GM21737 (cell line): Measurements from ENCODE around the gene HDAC11.
"Not testable (repeated sequence)": the region's sequence is repeated elsewhere in the genome, so short reads cannot be mapped to it uniquely, and the experiment has no call there.

ENCODE experiments used
- ATAC-seq: cut with Tn5 transposase; IDR thresholded peaks from one replicate; pipeline ENCODE4 v1.9.1; 2021; ENCODE audit warnings: mild to moderate bottlenecking, moderate library complexity; ENCODE audit not compliant: unreplicated experiment

The HDAC11 gene

DNA sequence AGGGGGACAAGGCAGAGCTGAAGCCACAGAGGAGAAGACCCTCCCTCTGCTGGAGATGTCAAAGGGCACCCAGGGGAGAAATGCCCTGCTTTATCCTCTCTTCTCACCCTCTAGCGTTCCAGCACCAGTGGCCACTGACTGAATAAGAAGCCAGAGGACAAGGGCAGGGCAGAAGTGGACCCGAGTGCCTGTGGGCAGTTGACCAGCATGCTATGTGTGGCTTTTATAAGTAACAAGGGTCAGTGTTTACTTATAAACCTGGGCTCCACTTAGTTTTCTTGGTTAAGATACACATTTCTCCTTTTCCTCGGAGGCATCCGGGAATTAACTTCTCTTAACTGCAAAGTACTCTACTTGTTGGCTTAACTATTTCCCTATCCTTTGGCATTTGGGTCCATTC lies 13.3 kb upstream of the HDAC11 start:
- ATAC-seq: no peak

DNA sequence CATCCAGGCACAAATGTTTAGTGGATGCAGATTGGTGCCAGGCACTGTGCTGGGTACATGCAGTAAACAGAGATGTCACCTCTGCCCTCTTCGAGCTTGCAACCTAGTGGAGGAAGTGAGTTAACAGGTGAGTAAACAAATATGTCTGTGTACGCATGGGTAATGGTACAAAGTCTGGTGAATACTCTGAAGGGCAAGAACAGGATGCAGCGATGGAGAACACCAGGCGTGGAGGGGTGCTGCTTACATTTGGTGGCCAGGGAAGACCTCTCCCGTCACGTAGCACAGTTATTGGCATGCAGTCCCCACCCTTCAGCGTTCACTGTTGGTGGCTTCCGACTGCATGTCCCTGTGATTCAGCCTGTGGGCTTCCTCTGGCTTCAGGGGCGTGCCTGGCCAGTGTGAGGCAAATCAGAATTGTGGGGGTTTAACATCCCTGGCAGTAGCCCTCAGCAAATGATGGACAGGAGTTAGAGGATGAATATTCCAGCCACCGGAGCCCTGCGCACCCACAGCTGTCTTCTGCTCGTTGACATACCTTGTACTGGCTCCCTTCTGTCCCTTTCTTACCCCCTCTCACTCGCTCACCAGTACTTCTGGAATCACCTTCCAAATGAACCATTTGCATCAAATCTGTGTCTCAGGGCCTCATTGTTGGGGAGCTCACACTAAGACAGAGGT lies 9.1 kb upstream of the HDAC11 start:
- no peak for ATAC-seq

DNA sequence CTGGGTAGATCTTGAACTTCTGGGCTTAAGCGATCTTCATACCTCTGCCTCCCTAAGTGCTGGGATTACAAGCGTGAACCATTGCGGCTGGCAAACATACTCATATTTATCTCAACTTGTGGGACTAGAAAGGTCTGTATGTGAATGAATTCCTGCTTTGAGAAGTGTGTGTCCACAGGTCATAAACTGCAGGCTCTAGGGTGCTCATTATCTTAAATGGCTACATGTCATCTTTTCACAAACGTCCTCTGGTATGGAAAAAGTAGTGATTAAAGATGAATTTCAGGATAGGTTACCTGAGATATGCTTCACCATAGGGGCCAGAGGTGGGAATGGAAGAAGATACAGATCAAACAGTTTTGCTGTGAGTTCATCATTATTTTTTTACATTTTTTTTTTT lies 7.8 kb upstream of the HDAC11 start:
- ATAC-seq: no peak

DNA sequence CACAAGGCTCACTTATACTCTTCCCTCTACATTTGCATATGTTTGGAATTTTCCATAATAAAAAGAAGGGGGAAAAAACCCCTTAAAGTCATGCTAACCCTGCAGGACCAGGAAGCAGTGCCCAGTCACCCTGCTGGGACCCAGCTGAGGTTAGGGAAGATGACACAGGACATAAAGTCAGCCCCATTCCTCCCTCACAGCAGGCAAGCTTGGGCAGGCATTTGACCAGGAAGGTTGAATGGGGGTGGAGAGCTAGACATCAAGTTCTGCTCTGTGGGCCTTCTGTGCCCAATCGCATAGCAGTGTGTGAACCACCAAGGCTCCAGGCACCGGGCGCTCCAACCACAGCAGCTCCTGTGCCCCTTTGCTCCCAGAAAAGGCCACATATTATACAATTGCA lies 7.1 kb upstream of the HDAC11 start:
- ATAC-seq: no peak

DNA sequence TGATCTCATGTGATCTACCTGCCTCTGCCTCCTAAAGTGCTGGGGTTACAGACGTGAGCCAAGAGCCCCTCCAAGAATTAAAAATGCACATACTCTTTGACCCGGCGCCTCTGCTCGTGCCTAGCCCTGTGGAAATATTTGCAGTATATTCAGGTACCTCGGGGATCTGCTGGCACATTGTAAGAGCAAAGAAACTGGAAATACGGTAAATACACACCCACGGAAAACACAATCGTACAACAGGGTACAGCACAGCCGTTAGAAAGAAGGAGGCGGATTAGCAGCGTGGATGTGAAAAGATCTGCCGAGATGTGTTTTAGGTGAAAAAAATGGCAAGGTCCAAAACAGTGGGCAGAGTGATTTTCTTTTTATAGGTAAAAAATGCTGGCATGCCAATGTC lies 6.1 kb upstream of the HDAC11 start:
- no peak for ATAC-seq

DNA sequence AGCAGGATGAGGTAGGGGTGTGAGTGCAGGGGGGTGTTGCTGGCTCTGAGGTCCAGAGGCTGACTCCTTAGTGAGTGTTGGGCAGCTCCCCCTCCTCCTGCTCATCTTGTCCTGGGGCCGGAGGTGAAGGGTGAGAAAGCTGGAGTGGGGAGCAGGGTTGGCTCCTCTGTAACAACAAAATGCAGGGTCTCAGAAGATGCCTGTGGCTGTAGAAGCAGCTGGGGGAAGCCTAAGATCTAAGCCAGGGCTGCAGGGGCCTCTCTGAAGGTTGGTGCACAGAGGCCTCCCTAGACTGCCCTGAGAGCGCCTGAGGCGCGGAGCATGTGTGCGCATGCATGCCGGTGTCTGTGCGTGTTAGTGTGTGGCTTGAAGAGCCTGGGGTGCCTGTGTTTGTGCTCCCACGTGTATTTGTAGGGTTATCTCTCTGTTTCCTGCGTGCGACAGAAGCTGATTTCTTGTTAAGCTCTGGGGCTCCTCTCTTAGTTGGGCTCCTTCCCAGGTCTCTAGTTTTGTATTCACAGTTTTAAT lies 5.3 kb upstream of the HDAC11 start:
- ATAC-seq: no peak

DNA sequence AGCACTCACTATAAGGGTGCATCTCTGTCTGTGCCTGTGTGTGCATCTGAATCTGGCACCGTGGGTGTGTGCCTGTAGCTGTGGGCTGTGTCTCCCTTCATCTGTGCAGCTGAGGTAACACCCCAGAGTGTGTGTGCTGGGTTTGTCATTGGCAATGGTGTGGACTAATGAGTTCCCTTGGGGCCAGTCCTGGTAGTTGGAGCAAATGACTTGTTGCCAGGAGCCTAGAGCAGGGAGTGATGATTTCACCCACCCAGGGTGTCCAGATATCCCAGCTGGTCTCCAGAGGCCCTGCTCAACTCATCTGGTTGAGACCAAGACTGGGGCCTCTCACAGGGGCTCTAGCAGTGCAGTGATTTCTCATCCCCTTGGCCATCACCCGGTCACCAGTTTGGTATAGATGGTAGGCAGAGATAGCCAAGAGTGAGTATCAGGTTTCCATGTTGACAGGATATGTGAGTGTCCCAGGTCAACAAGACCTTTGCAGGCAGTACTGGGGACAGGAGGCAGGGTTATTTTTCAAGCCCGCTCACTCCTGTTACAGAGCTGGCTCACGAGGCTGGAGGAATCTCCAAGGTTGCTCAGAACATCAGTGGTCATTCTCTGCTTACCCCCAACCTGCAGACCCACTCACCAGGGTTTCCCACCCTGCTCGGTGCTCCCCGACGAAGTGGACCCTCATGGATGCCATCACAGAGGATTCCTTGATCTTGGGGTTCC lies 4.1 kb upstream of the HDAC11 start:
- no peak for ATAC-seq

DNA sequence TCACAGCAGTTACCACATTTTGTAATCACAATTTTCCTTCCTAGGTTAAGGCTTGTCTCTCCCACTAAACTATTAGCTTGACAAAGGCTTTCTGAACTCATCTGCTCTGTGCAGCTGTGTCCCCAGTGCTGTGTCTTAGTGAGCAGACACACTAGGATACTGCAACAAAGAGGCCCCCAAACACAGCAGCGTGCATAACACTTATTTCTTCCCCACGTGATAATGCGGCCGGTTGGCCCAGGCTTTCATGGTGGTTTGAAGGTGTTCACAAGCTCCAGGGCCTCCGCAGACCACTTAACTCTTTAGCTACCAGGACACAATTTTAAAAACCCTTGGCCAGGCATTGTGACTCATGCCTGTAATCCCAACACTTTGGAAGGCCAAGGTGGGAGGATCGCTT lies 2.2 kb upstream of the HDAC11 start:
- no peak for ATAC-seq

DNA sequence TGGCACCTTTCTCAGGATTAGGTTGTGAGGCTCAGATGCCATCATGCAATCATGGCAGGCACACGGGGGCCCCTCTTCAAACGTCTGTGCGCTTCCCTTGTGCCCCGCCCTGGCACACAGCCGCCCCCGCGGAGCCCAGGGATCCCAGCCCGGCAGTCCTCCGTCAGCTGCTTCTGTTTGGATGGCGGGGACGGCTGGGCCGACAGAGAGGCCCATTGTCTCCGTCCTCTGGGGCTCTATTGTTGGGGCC lies 849 bp upstream of the HDAC11 start:
- ATAC-seq: no peak

DNA sequence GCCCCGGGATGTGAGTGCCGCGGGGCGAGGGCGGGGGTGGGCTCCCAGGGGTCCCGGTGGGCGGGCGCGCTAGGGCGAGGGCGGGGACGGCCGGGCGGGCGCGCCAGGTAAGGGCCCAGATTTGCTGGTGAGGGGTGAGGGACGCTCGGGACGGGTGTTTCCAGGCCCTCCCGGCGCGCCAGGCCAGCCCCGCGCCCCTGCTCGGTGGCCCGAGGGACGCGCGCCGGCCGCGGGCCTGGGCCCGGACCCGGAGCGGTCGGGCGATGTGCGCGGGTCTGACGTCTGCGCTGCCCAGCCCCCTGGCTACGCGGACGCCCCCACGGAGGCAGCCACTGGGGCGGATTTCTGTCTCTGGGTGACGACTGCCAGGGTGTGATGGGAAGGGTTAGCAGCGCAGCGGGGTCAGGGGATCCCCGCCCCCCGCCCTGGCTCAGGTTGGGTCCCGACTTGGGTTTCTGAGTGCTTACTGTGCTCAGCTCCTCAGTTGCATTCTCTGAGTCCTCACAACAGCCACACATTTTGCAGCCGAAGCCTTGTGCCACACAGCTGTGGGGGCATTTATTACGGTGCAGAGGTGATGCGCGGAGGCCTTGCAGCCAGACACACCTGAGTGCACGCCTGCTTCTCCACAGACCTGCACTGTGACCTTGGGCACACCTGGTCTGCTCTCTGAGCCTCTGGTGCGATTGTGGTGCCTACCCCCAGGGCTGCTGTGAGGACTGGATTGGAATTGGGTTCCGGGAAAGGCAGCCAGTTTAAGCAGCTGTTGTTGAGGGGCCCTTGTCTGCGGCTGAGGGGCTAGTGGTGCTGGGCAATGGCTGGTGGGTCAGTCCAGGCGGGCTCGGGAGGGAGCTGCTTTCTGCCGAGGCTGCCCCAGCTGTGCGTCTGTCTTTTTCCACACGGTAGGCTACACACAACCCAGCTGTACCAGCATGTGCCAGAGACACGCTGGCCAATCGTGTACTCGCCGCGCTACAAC lies 523 bp downstream of the HDAC11 start:
- ATAC-seq: no peak

DNA sequence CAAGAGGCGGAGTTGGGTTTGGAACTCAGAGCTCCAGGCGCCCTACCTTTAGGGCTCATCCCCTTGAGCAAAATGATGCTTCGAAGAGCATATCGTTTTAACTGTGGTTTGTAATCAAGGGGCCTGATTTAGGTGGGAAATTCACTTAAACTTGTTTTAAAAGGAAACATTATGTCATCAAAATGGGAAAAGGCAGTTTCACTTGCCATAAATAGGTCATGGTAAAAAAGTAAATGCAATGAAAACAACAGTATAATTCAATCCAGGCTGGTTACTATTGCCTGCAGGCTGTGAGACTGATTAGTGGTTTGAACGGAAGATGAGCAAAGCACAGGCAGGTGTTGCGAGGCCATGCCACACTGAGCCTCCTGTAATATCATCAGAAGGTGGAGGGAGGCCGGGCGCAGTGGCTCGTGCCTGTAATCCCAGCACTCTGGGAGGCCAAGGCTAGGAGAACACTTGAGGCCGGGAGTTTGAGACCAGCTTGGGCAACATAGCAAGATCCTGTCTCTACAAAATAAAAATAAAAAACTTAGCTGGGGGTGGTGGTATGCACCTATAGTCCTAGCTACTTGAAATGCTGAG lies 2.1 kb downstream of the HDAC11 start:
- ATAC-seq: no peak

DNA sequence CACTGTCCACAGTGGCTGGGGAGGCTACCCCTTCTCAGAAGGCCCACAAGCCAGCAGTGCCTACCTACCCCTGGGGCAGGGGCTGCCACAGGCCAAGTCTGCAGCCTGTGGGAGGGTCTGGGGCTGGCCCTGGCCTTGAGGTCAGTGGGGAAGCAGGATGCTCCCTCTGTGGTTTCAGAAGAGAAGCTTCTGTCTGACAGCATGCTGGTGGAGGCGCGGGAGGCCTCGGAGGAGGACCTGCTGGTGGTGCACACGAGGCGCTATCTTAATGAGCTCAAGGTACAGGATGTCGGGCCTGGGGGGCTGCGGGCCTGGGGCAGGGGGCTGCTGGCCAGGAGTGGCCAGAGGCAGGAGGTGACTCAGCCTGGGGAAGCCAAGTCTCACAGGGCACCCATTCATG lies 3.2 kb downstream of the HDAC11 start:
- no peak for ATAC-seq

DNA sequence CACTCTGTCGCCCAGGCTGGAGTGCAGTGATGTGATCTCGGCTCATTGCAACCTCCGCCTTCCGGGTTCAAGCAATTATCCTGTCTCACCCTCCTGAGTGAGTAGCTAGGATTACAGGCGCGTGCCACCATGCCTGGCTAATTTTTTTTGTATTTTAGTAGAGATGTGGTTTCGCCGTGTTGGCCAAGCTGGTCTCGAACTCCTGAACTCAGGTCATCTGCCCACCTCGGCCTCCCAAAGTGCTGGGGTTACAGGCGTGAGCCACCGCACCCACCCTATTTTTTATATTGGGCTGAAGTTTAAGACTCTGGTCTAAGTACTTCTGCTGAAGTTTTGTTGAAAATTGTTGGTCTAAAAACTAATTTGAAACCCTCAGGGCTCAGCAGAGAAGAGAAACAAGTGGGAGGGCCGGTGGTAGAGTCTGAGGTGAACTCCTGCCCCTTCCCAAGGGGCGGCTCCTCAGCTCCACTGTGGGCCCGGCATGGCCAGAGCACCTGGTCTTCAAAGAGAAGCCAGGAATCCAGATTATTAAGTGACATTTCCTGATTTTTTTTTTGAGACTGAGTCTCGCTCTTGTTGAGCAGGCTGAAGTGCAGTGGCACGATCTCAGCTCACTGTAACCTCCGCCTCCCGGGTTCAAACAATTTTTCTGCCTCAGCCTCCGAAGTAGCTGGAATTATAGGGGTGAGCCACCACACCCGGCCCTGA lies 4.0 kb downstream of the HDAC11 start:
- no peak for ATAC-seq

DNA sequence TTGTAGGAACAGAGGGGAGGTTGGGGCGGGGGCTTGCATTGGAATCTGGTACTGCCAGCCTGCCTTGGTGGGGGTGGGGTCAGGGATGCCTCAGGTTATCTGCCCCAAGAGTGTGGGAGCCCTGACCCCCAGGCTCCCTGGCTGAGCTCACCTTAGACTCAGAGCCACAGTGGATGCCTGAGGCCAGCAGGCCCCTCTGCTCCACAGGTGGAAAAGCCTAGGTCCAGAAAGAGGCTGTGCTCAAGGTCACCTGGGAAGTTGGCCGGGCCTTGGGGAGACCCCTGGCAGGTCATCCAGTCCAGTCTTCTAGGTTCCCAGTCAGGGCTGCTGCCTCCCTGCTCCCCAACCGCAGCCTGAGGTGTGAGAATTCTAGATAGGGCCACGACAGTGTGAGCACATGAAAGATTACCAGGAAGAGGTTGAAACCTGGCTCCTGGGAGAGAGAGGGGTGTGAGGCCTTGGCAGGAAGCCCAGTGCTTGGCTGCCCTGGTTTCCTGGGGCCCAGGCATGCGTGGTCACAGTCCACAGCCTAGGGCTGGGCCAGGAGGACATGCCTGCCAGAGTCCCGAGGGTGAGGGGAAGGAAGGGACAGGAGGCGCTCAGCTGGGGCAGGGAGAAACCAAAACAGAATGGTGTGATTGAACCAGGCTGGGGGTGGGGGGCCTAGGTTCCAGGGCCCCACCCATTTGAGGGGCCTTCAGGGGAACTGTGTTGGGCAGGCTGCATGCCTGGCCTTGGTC lies 4.9 kb downstream of the HDAC11 start:
- no peak for ATAC-seq

DNA sequence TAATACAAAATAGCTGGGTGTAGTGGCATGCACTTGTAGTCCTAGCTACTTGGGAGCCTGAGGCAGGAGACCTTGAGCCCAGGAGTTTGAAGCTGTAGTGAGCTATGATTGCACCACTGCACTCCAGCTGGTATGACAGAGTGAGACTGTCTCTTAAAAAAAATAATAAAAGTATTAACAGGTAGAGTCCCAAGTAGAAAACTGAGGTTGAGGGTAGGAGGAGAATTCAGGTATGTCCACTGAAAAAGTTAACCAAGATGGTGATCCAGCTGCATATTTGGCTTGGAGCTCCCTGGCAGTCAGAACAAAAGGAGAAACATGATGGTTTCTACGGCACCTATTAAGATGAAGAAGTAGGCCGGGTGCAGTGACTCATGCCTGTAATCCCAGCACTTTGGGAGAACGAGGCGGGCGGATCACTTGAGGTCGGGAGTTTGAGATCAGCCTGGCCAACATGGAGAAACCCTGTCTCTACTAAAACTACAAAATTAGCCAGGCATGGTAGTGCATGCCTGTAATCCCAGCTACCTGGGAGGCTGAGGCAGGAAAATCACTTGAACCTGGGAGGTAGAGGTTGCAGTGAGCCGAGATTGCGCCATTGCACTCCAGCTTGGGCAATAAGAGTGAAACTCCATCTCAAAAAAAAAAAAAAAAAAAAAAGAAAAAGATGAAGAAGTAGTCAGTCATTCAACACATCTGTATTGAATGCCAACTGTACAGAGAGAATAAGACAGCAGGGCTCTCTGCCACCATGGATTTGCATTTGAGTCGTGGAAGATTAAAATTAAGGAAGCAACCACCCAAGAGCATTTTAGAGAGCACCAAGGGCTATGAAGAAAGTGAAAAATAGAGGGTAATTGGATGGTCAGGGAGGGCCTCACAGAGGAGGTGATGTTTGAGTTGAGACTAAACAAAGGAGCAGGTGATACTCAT lies 5.8 kb downstream of the HDAC11 start:
- ATAC-seq: not testable (repeated sequence)

DNA sequence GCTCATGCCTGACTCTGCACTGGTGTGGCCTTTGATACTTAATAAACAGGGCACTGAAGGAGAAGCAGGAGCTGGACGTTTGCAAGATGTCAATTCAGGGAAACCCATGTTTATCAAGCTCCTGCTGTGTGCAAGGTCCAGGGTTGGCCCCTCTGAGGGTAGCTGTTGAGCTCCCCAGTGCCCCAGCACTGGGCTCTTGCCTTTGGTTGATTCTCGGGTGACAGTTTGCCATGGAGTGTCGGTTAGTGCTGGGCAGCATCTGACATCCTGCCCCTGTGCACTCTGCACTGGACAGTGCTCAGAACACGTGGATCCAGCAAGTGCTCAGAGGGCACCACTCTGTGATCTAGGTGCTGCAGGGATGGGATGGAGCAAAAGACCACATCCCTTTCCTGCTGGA lies 7.3 kb downstream of the HDAC11 start:
- no peak for ATAC-seq

DNA sequence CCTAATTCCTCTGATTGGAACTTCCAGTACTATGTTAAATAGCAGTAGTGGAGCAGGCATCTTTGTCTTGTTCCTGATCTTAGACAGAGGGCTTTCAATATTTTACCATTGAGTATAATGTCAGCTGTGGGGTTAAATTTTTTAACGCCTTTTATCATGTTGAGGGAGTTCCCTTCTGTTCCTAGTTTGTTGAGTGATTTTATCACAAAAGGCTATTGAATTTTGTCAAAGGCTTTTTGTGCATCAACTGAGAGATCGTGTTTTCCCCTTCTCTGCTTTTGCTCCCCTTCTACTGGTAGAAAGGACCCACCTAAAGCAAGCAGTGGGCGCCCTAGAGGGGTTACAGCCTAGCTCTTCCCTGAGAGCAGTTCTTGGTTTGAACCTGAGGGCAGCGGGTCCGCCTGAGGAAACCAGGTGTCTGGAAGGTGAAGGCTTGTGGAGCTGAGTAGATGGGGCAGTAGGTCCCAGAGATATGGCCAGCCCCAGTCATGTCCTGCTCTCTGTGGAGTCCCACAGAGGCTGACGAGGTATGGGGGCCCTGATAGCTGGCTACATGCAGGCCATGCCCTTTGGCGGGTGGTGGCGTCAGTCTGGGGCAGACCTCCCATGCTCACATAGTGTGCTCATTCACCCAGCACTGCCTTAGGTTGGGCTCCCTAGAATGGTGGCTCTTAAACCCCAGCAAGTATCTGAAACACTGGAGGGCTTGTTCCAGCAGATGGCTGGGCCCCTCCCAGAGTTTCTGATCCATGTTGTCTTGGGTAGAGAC lies 11.3 kb downstream of the HDAC11 start:
- no peak for ATAC-seq

DNA sequence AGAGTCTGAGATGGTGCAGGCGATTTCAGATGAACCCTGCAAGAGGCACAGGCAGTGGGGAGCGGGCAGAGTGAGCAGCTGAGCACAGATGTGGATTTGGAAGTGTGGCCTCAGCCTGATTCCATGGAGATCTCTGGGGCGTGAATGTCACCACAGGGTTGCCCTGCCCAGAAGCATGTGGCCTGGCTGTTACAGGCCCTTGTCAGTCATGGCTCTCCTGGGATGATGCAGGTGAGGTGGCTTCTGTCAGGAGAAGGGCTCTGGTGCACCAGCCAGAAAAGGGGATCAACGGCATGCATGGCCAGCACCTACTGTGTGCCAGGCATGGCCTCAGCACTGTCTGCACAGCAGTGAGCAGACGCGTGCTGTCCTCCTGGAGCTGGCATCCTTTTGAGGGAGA lies 11.9 kb downstream of the HDAC11 start:
- ATAC-seq: no peak
